Ovary (tissue), 3 donors: ENCODE measurements around the gene SLC39A2.

Experiments used
- CTCF ChIP-seq, 3 donors: fragments of 450-650 bp in 2 of 3; fragments of 200-600 bp in 1 of 3; IDR thresholded peaks; one replicate each; pipeline versions ENCODE4 v1.5.1 to v1.8.0; 2016 to 2022; ENCODE audit warnings: antibody characterized with exemption in 3 of 3, mild to moderate bottlenecking in 1 of 3
- POLR2A ChIP-seq: fragments of 450-650 bp; IDR thresholded peaks from one replicate; pipeline ENCODE4 v1.6.1; 2017; ENCODE audit warnings: antibody characterized with exemption, mild to moderate bottlenecking, moderate library complexity
- donor health status: DM: no; HTN: no; CAD: no.

DNA sequence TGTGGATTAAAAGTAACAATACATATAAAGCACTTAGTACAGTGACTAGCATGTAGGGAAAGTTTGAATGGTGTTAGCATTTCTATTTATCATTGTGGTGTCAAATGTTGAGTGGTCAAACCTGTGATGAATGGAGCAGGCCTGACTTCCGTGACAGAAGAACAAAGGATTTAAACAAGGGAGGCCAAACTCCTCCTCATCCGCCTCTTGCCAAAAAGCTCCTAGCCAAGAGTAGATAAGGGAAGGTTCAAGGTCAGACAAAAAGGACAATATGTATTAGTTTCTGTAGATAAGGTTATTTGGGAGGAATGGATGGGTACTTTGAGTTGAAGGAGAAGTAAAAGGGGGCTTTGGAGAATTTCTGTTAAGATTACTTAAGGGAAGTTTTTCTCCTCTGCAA, 49.5 kb downstream of the SLC39A2 start:
- TF ChIP-seq CTCF (IDR thresholded peaks at IDR 0.05) (no peak), POLR2A (no peak)
